ENCODE measurements around the gene CYB5R4. TPM values are rescaled to one million over a fixed set of nuclear protein-coding genes. Genes with fewer than 3 reads are reported as not detected.

The CYB5R4 gene
- total RNA-seq, 3 donors from 2014 or later (not counting 1 experiment from before 2014, with no cell fraction given): 34.0 to 40.5 (median 34.5) TPM

DNA sequence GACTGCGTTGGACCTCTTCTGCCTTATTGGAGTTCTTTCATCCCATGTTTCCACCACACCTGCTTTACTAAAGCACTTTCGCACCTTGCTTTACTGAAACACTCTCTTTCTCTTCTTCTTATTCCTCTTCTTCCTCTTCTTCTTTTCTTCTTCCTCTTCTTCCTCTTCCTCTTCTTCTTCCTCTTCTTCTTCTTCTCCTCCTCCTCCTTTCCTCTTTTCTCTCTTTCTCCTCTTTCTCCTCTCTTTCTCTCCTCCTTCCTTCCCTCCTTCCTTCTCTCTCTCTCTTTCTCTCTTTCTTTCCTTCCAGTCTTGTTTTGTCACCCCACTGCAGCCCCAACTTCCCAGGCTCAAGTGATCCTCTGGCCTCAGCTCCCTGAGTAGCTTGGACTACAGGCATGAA lies 10.4 kb upstream of the CYB5R4 start:
- Histone ChIP-seq H3K4me3 (ENCODE audit: low read length) (no peak overlapping the region), H3K4me1 (ENCODE audit: control insufficient read depth, insufficient read depth, low read length) (peaks cover 11% of the 10 kb centered on the region), H3K27ac (ENCODE audit: low read length) (no peak overlapping the region), H3K9me3 (ENCODE audit: control insufficient read depth, insufficient read depth, low read length) (no peaks in the 10 kb centered on the region), H3K27me3 (ENCODE audit: control insufficient read depth, insufficient read depth, low read length) (peaks cover 33% of the 10 kb centered on the region), H3K36me3 (ENCODE audit: control insufficient read depth, insufficient read depth, low read length) (no peaks in the 10 kb centered on the region)
- Mint-ChIP-seq H3K4me3 (no peak overlapping the region), H3K9me3 (no peaks in the 10 kb centered on the region), H3K4me1 (no peaks in the 10 kb centered on the region), H3K27me3 (ENCODE audit: low read depth in 2 of 2) (peaks cover 42 to 63% of the 10 kb centered on the region in 2 donors), H3K27ac (no peak overlapping the region), H3K36me3 (peaks cover 6% of the 10 kb centered on the region)
- TF ChIP-seq, protein P1, sequence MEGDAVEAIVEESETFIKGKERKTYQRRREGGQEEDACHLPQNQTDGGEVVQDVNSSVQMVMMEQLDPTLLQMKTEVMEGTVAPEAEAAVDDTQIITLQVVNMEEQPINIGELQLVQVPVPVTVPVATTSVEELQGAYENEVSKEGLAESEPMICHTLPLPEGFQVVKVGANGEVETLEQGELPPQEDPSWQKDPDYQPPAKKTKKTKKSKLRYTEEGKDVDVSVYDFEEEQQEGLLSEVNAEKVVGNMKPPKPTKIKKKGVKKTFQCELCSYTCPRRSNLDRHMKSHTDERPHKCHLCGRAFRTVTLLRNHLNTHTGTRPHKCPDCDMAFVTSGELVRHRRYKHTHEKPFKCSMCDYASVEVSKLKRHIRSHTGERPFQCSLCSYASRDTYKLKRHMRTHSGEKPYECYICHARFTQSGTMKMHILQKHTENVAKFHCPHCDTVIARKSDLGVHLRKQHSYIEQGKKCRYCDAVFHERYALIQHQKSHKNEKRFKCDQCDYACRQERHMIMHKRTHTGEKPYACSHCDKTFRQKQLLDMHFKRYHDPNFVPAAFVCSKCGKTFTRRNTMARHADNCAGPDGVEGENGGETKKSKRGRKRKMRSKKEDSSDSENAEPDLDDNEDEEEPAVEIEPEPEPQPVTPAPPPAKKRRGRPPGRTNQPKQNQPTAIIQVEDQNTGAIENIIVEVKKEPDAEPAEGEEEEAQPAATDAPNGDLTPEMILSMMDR (IDR thresholded peaks at IDR 0.05): no peak
- 87% methylated on average over 2 of the region's 2 CpGs for WGBS (ENCODE audit: insufficient coverage)
- intact Hi-C loops (cut with micrococcal nuclease): no loop called here
- DNase-seq: no peak
- ATAC-seq: no peak

DNA sequence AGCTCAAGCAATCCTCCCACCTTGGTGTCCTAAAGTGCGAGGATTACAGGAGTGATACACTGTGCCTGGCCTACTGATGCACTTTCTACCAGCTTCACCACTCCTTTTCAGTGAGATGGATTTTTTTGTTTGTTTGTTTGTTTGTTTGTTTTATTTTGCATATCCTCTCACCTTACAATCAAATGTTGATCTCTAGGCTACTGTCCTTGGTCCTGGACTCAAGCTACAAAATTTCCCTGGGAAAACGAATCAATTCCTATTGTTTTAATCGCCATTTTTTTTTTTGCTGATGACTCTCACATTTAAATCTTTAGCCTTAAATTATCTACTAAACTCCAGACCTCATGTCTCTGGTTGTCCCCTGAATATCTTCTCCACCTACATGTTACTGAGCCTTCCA lies 9.9 kb upstream of the CYB5R4 start:
- Mint-ChIP-seq H3K4me3 (no peak overlapping the region), H3K4me1 (no peaks in the 10 kb centered on the region), H3K9me3 (no peaks in the 10 kb centered on the region), H3K27me3 (ENCODE audit: low read depth in 2 of 2) (peaks cover 47 to 67% of the 10 kb centered on the region in 2 donors), H3K36me3 (peaks cover 6% of the 10 kb centered on the region), H3K27ac (no peak overlapping the region)
- intact Hi-C loops (cut with micrococcal nuclease): no loop called here
- TF ChIP-seq, protein P1 (IDR thresholded peaks at IDR 0.05): no peak
- H3K36me3 ChIP-seq (ENCODE audit: control insufficient read depth, insufficient read depth, low read length): no peaks in the 10 kb centered on the region
- H3K4me3 ChIP-seq (ENCODE audit: low read length): no peak overlapping the region
- H3K4me1 ChIP-seq (ENCODE audit: control insufficient read depth, insufficient read depth, low read length): peaks cover 11% of the 10 kb centered on the region
- peaks cover 38% of the 10 kb centered on the region for H3K27me3 ChIP-seq (ENCODE audit: control insufficient read depth, insufficient read depth, low read length)
- no peaks in the 10 kb centered on the region for H3K9me3 ChIP-seq (ENCODE audit: control insufficient read depth, insufficient read depth, low read length)
- WGBS (ENCODE audit: insufficient coverage): 66% methylated on average over 3 of the region's 3 CpGs
- ATAC-seq (no peak), DNase-seq (no peak)
- H3K27ac ChIP-seq (ENCODE audit: low read length): no peak overlapping the region

DNA sequence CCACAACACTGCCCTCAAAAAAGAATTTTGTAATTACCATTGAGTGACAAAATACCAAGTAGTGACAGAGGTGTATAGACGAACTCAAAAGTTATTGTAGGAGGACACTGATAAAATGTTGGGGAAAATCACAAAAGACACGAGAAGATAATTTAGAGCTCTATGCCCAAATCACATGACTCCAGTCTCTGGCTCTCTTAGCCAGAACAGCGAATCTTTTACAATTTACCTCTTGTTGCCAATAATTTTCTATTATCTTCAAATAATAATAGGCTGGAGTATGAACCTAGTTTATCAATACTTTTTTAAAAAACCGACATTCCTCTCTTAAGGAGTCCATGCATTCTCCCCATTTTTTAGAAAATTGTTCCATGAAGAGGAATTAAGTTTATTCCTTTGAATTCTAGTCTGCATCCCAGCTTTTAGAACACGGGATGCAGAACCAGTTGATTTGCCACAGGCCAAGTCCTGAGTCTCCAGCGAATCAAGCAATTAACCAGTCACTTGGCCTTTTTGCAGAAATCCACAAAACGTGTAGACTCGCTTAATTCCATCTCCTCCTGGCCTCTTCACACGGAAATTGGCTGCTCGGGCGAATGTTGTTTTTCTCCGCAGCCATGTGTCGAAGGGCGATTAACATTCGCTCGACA lies 6.8 kb upstream of the CYB5R4 start:
- Mint-ChIP-seq H3K27ac (no peak overlapping the region), H3K4me3 (no peak overlapping the region), H3K27me3 (ENCODE audit: low read depth in 2 of 2) (peaks cover 60 to 76% of the 10 kb centered on the region in 2 donors), H3K36me3 (peaks cover 6% of the 10 kb centered on the region), H3K4me1 (no peaks in the 10 kb centered on the region), H3K9me3 (no peaks in the 10 kb centered on the region)
- ATAC-seq: no peak
- TF ChIP-seq, protein P1 (IDR thresholded peaks at IDR 0.05): no peak
- WGBS (ENCODE audit: insufficient coverage): 16% methylated on average over 15 of the region's 16 CpGs
- Histone ChIP-seq H3K27me3 (ENCODE audit: control insufficient read depth, insufficient read depth, low read length) (peaks cover 50% of the 10 kb centered on the region), H3K4me1 (ENCODE audit: control insufficient read depth, insufficient read depth, low read length) (peaks cover 11% of the 10 kb centered on the region), H3K27ac (ENCODE audit: low read length) (no peak overlapping the region), H3K9me3 (ENCODE audit: control insufficient read depth, insufficient read depth, low read length) (no peaks in the 10 kb centered on the region), H3K4me3 (ENCODE audit: low read length) (no peak overlapping the region), H3K36me3 (ENCODE audit: control insufficient read depth, insufficient read depth, low read length) (no peaks in the 10 kb centered on the region)
- DNase-seq: no peak
- intact Hi-C loops (cut with micrococcal nuclease): no loop called here

Data from natural killer cell (primary cell).